Inferior parietal cortex (tissue), 1 donor: ENCODE measurements around the gene PIGN.
A peak's percentile ranks its signal among the peaks of the same experiment; 100 is the strongest.
"Not testable (repeated sequence)": the region's sequence is repeated elsewhere in the genome, so short reads cannot be mapped to it uniquely, and the experiment has no call there.

Source experiments
- DNase-seq: peaks from one replicate; pipeline ENCODE4 v3.0.0-alpha.2; 2016; ENCODE audit errors: extremely low spot score

The PIGN gene

DNA sequence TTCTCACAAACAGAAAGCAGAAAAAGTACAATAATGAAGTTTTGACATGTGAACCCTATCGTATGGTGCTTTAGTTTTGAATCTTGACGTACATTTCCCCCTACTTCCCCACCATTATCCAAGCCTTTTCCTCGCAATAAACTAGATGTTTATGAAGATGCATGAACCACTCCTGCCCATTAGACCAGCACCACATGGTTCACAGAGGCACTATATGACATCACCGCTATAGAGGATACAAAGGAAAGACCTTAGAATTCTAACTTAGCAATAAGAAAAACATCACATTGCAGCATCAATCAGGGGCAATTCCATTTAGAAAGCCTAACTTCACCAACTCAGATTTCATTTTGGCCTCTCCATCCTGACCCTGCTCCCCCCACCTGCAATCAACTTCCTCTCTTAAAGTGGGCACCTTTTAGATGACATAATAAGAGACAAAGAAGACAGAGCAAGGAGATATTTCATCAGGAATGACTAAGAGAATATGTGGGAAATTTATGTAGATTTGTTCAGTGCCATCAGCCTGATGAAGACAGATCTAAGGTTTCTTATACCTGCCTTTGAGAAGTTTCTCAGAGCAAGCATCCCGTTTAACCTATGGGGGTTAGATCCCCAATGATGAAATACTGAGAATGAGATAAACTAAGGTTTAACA lies 124.9 kb downstream of the PIGN start:
- DNase-seq = no peak

- no peak for DNase-seq
Observed at GRCh38 chr18:62060820-62061219, 126.0 kb downstream of the PIGN start.

DNA sequence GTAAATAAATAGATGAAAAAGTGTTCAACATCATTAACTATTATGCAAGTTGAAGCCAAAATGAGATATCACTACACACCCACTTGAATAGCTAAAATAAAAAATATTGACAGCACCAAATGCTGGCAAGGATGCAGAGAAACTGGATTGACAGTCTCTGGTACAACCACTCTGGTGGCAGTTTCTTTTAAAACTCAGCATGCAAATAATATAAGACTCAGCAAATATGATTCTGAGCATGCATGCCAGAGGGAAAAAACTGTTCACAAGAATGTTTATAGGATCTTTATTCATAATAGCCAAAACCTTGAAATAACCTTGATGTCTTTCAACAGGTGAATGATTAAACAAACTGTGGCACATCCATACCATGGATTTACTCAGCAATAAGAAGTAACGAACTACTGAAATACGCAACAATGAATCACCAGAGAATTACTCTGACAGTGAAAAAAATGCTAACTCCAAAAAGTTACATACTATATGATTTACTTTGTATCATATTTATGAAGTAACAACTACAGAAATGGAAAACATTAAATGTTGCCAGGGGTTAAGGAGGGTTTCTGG lies 131.8 kb downstream of the PIGN start:
- DNase-seq = no peak

GRCh38 chr18:62048279-62048678 lies 138.6 kb downstream of the PIGN start:
- no peak for DNase-seq

DNA sequence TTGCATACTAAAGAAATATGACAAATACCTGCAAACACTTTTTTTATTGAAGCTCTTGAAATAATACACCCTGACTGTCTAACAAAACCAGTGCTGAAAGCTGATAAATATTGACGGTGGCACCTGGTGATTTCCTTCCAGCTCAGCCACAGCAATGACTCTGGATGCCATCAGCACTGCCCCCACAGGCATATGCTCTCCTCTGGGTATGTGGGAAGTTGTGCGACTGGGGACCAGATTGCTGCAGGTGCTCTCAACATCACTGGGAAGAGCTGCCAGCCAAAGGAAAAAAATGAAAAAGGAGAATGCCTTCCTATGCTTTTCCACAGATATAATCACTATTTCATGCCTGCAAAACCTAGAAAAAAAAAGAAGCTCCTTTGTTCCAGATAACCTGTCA lies 141.5 kb downstream of the PIGN start:
- DNase-seq = peak; percentile 10

DNA sequence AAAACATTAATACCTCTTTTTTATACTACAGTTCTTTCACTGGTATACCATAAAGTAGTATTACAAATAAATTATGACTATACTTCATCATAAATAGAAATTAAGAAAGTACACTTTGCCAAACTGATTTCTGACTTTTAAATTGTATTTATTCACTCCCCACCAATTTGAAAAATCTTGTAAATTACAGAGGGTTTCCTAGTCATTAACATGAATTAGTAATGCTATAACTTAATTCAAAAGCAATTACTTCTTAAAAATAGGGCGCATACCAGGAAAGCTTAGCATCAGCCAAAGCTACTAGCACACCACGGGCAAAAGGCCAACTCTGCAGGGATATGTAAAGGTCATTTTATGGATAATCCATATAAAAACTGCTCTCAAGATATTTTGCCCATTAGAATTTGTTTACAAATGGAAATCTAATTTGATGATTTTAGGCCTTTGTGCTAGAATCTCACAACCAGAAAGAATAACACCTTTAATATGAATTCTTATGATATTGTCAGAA lies 142.3 kb downstream of the PIGN start:
- DNase-seq = no peak

DNA sequence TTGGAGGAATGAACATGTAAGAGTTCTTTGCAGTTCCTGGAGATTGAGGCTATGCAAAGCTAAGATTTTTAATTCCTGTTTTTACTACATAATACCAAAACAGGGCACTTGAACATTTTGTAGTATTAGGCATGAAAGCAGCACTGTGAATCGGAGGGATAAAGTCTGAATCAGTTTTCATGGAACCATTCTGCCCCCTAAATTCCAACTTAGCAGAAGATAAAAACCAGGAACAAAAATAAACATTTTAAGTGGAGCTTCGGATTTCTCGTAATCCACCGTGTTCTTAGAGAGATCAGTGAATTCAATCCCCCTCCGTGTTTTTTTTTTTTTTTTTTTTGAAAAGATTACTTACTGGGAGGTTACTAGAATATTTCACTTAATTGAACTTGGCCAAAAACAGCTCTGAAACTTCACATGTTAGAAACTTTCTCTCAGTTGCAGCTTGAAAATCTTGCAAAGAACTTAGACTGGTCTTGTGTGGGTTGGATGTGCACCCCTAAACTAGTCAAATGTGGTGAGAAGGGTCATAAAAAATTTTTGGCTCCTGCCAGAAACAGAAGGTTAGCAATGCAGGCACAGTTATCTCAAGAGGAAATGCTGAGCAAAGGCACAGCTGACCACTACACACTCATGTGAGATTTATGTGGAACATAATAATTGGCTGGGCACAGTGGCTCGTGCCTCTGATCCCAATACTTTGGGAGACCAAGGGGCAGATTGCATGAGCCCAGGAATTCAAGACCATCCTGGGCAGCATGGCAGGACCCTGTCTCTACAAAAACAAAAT lies 148.7 kb downstream of the PIGN start:
- DNase-seq = no peak

DNA sequence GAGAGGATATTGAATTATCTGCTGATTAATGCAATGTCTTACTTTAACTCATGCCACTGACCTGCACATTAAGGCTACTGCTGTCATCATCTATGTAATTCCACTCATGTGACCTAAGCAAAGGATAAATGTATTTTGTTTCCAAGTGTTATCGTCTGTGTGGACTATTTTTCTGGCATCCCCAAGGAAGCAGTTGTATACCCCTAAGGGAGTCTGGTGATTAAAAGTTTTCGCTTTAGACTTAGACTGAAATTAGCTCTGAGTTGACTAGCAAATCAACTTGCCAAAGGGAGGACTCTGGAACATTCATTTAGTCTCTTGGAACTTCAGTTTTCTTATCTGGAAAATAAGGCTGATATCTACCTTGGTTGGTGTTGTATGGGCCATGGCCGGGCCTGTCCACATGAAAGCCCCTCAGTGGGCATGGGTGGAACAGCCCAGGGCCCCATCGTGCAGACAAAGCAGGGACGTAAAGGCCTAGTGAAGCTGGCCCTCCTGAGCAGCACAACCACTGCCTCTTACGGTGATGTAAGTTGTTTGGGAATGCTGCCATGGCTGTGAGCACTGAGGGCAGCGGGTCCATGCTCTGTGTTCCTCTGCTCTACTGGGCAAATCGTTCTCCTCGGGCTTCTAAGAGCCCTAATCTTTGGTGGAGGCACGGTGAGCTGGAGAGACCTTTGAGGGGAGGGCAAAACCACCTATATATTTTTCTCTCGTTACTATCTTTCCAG lies 149.7 kb downstream of the PIGN start:
- no peak for DNase-seq

DNA sequence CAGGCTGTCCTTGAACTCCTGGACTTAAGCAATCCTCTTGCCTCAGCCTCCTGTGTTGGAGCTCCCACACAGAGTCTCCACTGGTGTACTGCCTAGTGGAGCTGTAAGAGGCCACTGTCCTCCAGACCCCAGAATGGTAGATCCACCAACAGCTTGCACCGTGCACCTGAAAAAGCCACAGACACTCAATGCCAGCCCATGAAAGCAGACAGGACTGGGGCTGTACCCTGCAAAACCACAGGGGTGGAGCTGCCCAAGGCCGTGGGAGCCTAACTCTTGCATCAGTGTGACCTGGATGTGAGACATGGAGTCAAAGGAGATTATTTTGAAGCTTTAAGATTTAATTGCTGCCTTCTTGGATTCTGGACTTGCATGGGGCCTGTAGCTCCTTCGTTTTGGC lies 152.6 kb downstream of the PIGN start:
- not testable (repeated sequence) for DNase-seq

DNA sequence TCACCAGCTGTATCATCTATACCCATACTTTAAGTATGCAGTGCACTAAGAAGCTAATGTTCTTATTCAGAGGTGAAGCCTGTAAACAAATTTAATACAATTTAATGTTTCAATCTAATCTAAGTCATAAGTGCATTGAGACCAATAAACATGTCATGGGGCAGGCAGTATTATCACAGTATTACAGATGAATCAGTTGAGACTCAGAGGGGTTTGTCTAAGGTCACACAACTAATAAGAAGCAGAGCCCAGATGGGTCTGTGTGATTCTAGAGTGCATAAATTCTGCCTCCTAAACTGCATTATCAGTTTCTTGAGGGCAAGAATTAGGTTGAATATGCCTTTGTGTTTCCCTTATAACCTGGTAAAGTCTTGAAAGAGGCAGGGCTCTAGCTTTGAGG lies 153.1 kb downstream of the PIGN start:
- no peak for DNase-seq

DNA sequence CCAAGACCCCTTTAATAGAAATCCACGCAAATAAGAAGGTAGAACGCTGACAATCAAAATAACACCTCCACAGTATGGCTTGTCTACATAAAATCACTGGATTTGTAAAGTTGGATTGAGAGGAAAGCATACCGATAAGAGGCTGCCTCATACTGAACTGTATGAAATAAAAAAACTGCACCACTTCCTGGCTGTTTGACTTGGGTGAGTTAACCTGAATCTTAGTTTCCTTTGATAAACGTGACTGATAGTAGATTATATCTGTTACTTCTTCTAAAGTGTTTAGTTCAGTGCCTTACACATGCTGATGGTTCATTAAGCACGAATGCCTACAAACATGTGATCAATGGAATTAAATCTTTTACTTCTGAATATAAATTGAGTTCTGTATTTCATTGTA lies 153.6 kb downstream of the PIGN start:
- DNase-seq = no peak

GRCh38 chr18:62030091-62030985 lies 156.5 kb downstream of the PIGN start:
- DNase-seq = no peak

GRCh38 chr18:62028715-62029114 lies 158.1 kb downstream of the PIGN start:
- no peak for DNase-seq

DNA sequence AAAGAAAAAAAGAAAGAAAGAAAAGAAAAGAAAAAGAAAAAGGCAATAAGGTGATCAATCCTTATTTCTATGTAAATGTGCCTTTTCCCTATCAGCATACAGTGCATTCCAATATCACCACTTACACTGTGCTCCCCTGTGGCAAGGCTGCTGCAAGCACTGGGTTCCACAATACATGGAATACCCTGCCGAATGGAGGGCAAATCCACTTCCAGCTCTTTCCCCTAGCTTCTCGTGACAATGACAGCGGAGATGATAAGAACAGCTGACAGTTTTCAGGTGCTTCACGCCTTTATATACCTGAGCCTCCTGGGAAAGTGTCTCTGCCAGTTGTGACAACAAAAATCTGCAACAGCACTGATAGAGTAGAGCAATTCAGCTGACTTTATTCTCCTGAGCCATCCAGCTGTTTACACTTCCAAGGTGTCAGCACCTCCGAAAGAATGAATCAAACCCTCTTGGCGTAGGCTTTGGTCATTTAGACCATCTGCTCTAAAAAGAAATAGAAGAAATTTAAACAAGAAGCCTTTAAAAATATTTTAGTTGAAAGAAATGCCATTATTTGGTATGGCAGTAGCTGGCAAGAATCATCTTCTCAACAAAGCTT lies 158.8 kb downstream of the PIGN start:
- DNase-seq = no peak

- no peak for DNase-seq
Observed at GRCh38 chr18:62026586-62026985, 160.3 kb downstream of the PIGN start.

GRCh38 chr18:62024983-62025382 lies 161.9 kb downstream of the PIGN start:
- DNase-seq = no peak

DNA sequence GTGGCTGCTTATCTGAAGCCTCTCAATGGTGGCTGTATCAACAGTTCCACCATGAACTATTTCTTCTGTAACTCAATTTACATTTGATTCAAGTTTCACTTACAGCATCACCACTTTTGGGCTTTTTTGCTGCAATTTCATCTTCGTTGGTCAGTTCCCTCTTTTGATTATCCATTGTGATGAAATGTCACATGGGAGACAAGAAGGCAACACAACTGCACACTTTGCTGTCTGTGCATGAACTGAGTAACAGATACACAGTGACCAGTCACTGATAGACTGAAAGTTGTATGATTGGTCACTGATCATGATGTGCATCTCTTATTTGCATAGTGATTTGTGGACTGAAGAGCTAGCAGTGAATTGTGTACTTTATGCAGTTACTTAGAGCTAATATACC lies 163.3 kb downstream of the PIGN start:
- no peak for DNase-seq

DNA sequence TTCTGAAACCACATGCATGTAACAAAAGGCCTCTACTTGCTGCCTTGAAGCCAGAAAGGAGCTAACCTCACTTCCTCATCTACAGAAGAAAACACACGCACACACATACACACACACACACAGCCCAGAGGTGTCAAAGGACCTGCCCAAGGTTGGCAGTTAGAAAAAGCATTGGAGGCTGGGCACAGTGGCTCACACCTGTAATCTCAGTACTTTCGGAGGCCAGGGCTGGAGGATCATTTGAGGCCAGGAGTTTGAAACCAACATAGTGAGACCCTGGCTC lies 168.2 kb downstream of the PIGN start:
- no peak for DNase-seq

DNA sequence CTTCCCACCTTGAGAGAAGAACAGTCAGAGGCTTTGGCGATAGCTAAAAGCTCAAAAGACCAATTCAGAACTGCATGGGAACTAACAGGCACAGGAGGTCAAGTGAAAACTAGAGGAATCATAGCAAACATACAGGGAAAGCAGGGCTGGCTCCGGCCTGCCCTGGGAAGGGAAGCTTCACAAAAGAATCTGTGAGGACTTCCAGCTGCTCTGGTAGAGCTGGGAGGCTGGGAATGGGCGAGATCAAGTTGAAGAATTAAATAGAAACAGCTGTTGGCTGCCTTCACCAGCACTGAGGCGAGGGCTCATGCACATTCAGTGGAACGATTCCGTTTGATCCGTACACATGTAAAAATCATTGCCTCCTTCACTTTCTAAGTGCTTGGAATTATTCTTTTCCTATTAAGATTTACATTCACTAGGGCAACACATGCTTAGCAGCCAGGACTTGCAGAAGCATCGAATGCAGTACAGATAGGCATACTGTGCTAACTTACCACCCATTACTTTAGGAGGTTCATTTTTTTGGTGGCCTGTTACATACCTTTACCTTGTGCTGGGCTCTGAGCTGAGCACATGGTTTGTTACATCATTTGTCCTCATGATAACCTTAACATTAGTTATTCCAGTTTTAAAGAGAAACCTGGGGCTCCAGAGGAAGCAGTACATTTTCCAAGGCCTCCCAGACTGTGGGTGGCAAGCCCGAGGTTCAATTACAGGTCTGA lies 168.7 kb downstream of the PIGN start:
- DNase-seq = no peak

GRCh38 chr18:62017618-62018017 lies 169.2 kb downstream of the PIGN start:
- DNase-seq = no peak
